ENCODE measurements around the gene LARP6.
A peak's percentile ranks its signal among the peaks of the same experiment; 100 is the strongest.

LARP6 gene

GRCh38 chr15:70875001-70875782 lies 21.2 kb upstream of the LARP6 start:
- TF ChIP-seq FOXP2 (optimal IDR thresholded peaks at IDR 0.05; ENCODE audit: borderline replicate concordance, extremely low read depth, extremely low read length, insufficient read depth) (no peak), POLR2AphosphoS5 (IDR thresholded peaks at IDR 0.05; ENCODE audit: low read depth, low read length) (no peak)

DNA sequence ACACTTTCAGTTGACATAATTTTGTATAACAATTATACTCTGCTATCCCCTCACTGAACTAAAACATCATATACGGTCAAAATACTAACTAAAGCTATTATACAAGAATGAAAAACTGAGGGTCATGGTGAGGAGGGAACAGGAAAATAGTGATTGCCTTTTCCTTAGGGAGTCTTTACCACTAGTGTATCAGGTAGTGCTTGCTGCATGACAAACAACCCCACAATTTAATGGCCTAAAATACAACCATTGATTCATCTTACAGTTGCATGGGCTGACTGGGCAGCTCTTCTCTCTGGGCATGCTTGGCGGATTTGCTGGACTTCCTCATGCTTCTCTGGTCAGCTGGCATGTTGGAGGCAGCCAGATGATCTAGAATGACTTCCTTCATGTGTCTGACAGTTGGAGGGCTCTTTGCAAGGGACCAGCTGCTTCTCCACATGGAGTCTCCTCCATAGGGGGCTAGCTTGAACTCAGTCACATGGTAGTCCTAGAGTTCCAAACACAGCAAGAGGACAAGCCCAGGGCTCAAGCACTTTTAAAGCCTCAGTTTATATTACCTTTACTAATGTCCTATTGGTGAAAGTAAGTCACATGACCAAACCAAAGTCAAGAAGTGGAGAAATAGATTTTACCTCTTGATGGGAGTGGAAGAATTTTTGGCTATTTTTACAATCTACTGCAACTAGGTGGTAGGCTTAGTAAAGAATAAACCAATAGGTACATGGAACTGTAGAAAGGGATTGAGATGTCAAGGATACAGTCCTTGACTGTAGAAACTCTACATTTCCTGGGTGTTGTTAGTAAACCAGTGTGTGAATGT lies 19.5 kb upstream of the LARP6 start:
- no peak for TF ChIP-seq REST (IDR thresholded peaks at IDR 0.05; ENCODE audit: insufficient read depth in 1 of 2, low read depth in 2 of 2, low read length in 2 of 2)
- no peak for TF ChIP-seq TAF1 (IDR thresholded peaks at IDR 0.05; ENCODE audit: borderline replicate concordance, insufficient read depth, low read length)
- no peak for TF ChIP-seq FOXP2 (optimal IDR thresholded peaks at IDR 0.05; ENCODE audit: borderline replicate concordance, extremely low read depth, extremely low read length, insufficient read depth)
- TF ChIP-seq SIN3A (IDR thresholded peaks at IDR 0.05; ENCODE audit: borderline replicate concordance, insufficient read depth, low read length), result no peak
- TF ChIP-seq POLR2AphosphoS5 (IDR thresholded peaks at IDR 0.05; ENCODE audit: low read depth, low read length), result no peak

DNA sequence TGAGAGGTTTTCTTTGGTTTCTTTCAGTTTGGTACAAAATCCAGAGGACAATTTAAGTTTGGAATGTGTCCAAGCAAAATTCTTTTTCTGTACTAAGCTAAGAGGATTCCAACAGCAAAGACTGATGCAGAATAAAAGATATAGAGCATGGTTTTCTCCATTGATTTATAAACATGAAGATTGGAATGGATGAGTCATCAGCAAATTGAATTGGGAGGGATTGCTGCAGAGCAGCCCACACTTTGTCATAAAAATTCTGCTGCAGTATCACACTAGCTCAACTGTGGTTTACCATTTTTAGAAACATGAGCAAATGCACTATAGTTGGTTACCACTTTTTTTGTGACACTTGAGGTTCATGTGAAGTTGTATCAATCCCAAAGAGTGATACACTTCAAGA lies 16.1 kb upstream of the LARP6 start:
- TF ChIP-seq REST (IDR thresholded peaks at IDR 0.05; ENCODE audit: insufficient read depth in 1 of 2, low read depth in 2 of 2, low read length in 2 of 2), result no peak
- TF ChIP-seq SIN3A (IDR thresholded peaks at IDR 0.05; ENCODE audit: borderline replicate concordance, insufficient read depth, low read length), result no peak
- TF ChIP-seq POLR2AphosphoS5 (IDR thresholded peaks at IDR 0.05; ENCODE audit: low read depth, low read length), result no peak
- TF ChIP-seq FOXP2 (optimal IDR thresholded peaks at IDR 0.05; ENCODE audit: borderline replicate concordance, extremely low read depth, extremely low read length, insufficient read depth), result no peak
- no peak for TF ChIP-seq TAF1 (IDR thresholded peaks at IDR 0.05; ENCODE audit: borderline replicate concordance, insufficient read depth, low read length)

- TF ChIP-seq FOXP2 (optimal IDR thresholded peaks at IDR 0.05; ENCODE audit: borderline replicate concordance, extremely low read depth, extremely low read length, insufficient read depth) (no peak), SIN3A (IDR thresholded peaks at IDR 0.05; ENCODE audit: borderline replicate concordance, insufficient read depth, low read length) (no peak), POLR2AphosphoS5 (IDR thresholded peaks at IDR 0.05; ENCODE audit: low read depth, low read length) (no peak), REST (IDR thresholded peaks at IDR 0.05; ENCODE audit: insufficient read depth in 1 of 2, low read depth in 2 of 2, low read length in 2 of 2) (peak in 1 of 2 experiments; percentile 41; a peak in 1 of 4 replicates), TAF1 (IDR thresholded peaks at IDR 0.05; ENCODE audit: borderline replicate concordance, insufficient read depth, low read length) (no peak)
Measured at GRCh38 chr15:70869346-70869745, 15.4 kb upstream of the LARP6 start.

DNA sequence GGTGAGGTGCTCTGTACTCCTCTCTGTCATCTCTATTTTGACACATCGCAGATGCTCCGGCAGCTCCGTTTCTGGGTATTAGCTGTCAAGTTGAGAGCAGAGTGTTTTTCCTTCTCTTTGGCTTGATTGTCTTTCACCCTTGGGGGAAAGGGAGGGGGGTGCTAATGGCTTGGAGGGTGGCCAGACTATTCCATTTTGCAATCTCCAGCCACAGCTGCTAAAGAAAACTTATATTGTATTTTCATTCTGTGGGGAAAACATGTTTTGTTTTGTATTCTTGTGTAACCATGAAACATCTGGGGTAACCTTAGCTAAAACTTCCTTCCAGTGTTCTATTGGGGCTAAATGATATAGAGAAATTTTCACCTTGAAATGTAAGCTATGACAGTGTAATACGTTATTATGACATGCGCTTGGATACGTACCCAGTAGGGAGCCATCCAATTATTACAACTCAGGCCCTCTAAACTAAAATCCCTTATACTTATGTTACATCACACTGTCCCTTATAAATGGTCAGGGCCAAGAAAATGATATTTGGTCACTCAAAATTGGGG lies 14.0 kb upstream of the LARP6 start:
- TF ChIP-seq SIN3A (IDR thresholded peaks at IDR 0.05; ENCODE audit: borderline replicate concordance, insufficient read depth, low read length), result no peak
- no peak for TF ChIP-seq TAF1 (IDR thresholded peaks at IDR 0.05; ENCODE audit: borderline replicate concordance, insufficient read depth, low read length)
- TF ChIP-seq REST (IDR thresholded peaks at IDR 0.05; ENCODE audit: insufficient read depth in 1 of 2, low read depth in 2 of 2, low read length in 2 of 2), result no peak
- no peak for TF ChIP-seq FOXP2 (optimal IDR thresholded peaks at IDR 0.05; ENCODE audit: borderline replicate concordance, extremely low read depth, extremely low read length, insufficient read depth)
- TF ChIP-seq POLR2AphosphoS5 (IDR thresholded peaks at IDR 0.05; ENCODE audit: low read depth, low read length), result no peak

Data from PFSK-1 (cell line).